ENCODE data around the gene KIF19.
"Not testable (repeated sequence)": the region's sequence is repeated elsewhere in the genome, so short reads cannot be mapped to it uniquely, and the experiment has no call there.

KIF19 gene

GRCh38 chr17:74325743-74326379, at the start of gene KIF19:
Gene KIF19 (plus strand): TSS chr17:74326226. CDS start chr17:74326350, 124 bp downstream.
- peak; percentile 49 for DNase-seq (ENCODE audit: low spot score)

- DNase-seq (ENCODE audit: low spot score) = no peak
These were observed 49.5 kb upstream of the KIF19 start for GRCh38 chr17:74276541-74277009.

GRCh38 chr17:74277935-74278334, 48.1 kb upstream of the KIF19 start:
- DNase-seq (ENCODE audit: low spot score) = no peak

GRCh38 chr17:74279617-74280016, 46.4 kb upstream of the KIF19 start:
- DNase-seq (ENCODE audit: low spot score) = not testable (repeated sequence)

GRCh38 chr17:74280093-74280513, 45.9 kb upstream of the KIF19 start:
- peak; percentile 81 for DNase-seq (ENCODE audit: low spot score)

GRCh38 chr17:74281799-74282198, 44.2 kb upstream of the KIF19 start:
- no peak for DNase-seq (ENCODE audit: low spot score)

GRCh38 chr17:74282274-74282586, 43.8 kb upstream of the KIF19 start:
- DNase-seq (ENCODE audit: low spot score) = not testable (repeated sequence)

GRCh38 chr17:74282587-74283370, 43.2 kb upstream of the KIF19 start:
- peak; percentile 75 for DNase-seq (ENCODE audit: low spot score)

GRCh38 chr17:74283371-74283673, 42.7 kb upstream of the KIF19 start:
- no peak for DNase-seq (ENCODE audit: low spot score)

- DNase-seq (ENCODE audit: low spot score) = no peak
These were observed 38.9 kb upstream of the KIF19 start for GRCh38 chr17:74287031-74287602.

- no peak for DNase-seq (ENCODE audit: low spot score)
These were observed 37.2 kb upstream of the KIF19 start for GRCh38 chr17:74288785-74289184.

- no peak for DNase-seq (ENCODE audit: low spot score)
These were observed 36.3 kb upstream of the KIF19 start for GRCh38 chr17:74289688-74290087.

GRCh38 chr17:74290340-74290739, 35.7 kb upstream of the KIF19 start:
- DNase-seq (ENCODE audit: low spot score) = no peak

- no peak for DNase-seq (ENCODE audit: low spot score)
These were observed 33.5 kb upstream of the KIF19 start for GRCh38 chr17:74292495-74292894.

- no peak for DNase-seq (ENCODE audit: low spot score)
These were observed 30.1 kb upstream of the KIF19 start for GRCh38 chr17:74295625-74296547.

- peak; percentile 60 for DNase-seq (ENCODE audit: low spot score)
These were observed 29.5 kb upstream of the KIF19 start for GRCh38 chr17:74296548-74296936.

- DNase-seq (ENCODE audit: low spot score) = no peak
These were observed 28.1 kb upstream of the KIF19 start for GRCh38 chr17:74297941-74298340.

GRCh38 chr17:74298778-74299177, 27.2 kb upstream of the KIF19 start:
- DNase-seq (ENCODE audit: low spot score) = no peak

- DNase-seq (ENCODE audit: low spot score) = no peak
These were observed 26.6 kb upstream of the KIF19 start for GRCh38 chr17:74299226-74300009.

GRCh38 chr17:74303305-74303704, 22.7 kb upstream of the KIF19 start:
- DNase-seq (ENCODE audit: low spot score) = no peak

GRCh38 chr17:74304184-74304583, 21.8 kb upstream of the KIF19 start:
- no peak for DNase-seq (ENCODE audit: low spot score)
